HFFc6 (cell line): Measurements from ENCODE around the gene CADM2. TPM values are rescaled to one million over a fixed set of nuclear protein-coding genes. Genes with fewer than 3 reads are reported as not detected.

Experiments
- DNase-seq: peaks from one replicate; pipeline ENCODE4 v3.0.0-alpha.2; 2018
- H3K27ac Mint-ChIP-seq: 2 replicates; pipeline ENCODE4 v1.8.0; 2020; ENCODE audit warnings: mild to moderate bottlenecking, mixed read lengths
- H3K27me3 Mint-ChIP-seq: 2 replicates; pipeline ENCODE4 v1.8.0; 2021; ENCODE audit warnings: mild to moderate bottlenecking, moderate library complexity, mixed read lengths; ENCODE audit not compliant: insufficient read depth
- H3K36me3 Mint-ChIP-seq: 2 replicates; pipeline ENCODE4 v1.8.0; 2021; ENCODE audit warnings: low read depth, mixed read lengths
- H3K4me1 Mint-ChIP-seq: 2 replicates; pipeline ENCODE4 v1.8.0; 2020; ENCODE audit warnings: low read depth, mixed read lengths
- H3K4me3 Mint-ChIP-seq: 2 replicates; pipeline ENCODE4 v1.8.0; 2020; ENCODE audit warnings: mild to moderate bottlenecking, moderate library complexity, mixed read lengths
- H3K9me3 Mint-ChIP-seq: 2 replicates; pipeline ENCODE4 v1.8.0; 2020; ENCODE audit warnings: mild to moderate bottlenecking, mixed read lengths
- CTCF ChIP-seq: fragments of 200-600 bp; sonication (generic); IDR thresholded peaks from 2 replicates; pipeline ENCODE4 v1.5.0; 2021; ENCODE audit warnings: antibody characterized with exemption, mild to moderate bottlenecking
- total RNA-seq, 6 experiments: library from RNA; stranded (reverse); fragmentation: NEBNext Ultra II Directional; extraction: Animal tissue kit (Norgen Biotek cat#: 25700); gene quantifications; 2 replicates in 1 of 6; 3 replicates in 5 of 6; pipeline ENCODE4 v1.2.3, GENCODE V29; 2021

CADM2 gene
- total RNA-seq, 6 experiments from 2014 or later = not detected

GRCh38 chr3:85862893-85863455, 904.2 kb downstream of the CADM2 start:
- no peak for TF ChIP-seq CTCF
- Mint-ChIP-seq H3K36me3 (no peaks in the 10 kb centered on the region), H3K27me3 (no peaks in the 10 kb centered on the region; the same call in 1 of the 2 replicates), H3K4me3 (no peak overlapping the region), H3K27ac (no peak overlapping the region), H3K9me3 (peaks cover 36% of the 10 kb centered on the region), H3K4me1 (no peaks in the 10 kb centered on the region)
- DNase-seq = no peak

GRCh38 chr3:85864896-85865295, 906.1 kb downstream of the CADM2 start:
- no peak overlapping the region for H3K27ac Mint-ChIP-seq
- no peak for TF ChIP-seq CTCF
- H3K4me3 Mint-ChIP-seq = no peak overlapping the region
- H3K27me3 Mint-ChIP-seq = no peaks in the 10 kb centered on the region; the same call in 1 of the 2 replicates
- H3K36me3 Mint-ChIP-seq = no peaks in the 10 kb centered on the region
- H3K9me3 Mint-ChIP-seq = peaks cover 36% of the 10 kb centered on the region
- no peak for DNase-seq
- no peaks in the 10 kb centered on the region for H3K4me1 Mint-ChIP-seq

GRCh38 chr3:85867072-85867471, 908.3 kb downstream of the CADM2 start:
- no peaks in the 10 kb centered on the region for H3K36me3 Mint-ChIP-seq
- no peak overlapping the region for H3K27ac Mint-ChIP-seq
- H3K9me3 Mint-ChIP-seq = peaks cover 32% of the 10 kb centered on the region
- no peaks in the 10 kb centered on the region for H3K4me1 Mint-ChIP-seq
- H3K4me3 Mint-ChIP-seq = no peak overlapping the region
- no peak for TF ChIP-seq CTCF
- DNase-seq = no peak
- H3K27me3 Mint-ChIP-seq = no peaks in the 10 kb centered on the region

DNA sequence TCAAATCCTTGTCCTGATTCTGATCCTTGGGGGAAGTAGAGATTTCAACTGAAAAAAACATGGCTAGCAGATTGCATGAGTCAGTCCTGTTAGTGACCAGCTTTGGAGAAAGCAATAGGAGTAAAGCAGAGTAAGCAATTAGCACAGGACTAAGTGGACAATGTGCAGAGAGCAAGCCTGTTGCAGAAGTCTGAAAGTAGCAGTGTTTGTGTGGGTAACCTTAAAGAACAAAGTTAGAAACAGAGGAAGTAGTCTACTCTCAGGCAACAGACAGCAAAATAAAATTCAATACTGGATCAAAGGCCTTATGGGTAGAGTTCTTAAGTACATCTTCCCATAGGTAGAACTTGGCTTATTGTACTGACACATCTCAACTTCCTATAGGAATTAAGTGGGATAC, 916.8 kb downstream of the CADM2 start:
- Mint-ChIP-seq H3K9me3 (peaks cover 19% of the 10 kb centered on the region), H3K27ac (no peak overlapping the region), H3K4me3 (no peak overlapping the region), H3K36me3 (no peaks in the 10 kb centered on the region), H3K27me3 (no peaks in the 10 kb centered on the region), H3K4me1 (no peaks in the 10 kb centered on the region)
- DNase-seq = no peak
- no peak for TF ChIP-seq CTCF

DNA sequence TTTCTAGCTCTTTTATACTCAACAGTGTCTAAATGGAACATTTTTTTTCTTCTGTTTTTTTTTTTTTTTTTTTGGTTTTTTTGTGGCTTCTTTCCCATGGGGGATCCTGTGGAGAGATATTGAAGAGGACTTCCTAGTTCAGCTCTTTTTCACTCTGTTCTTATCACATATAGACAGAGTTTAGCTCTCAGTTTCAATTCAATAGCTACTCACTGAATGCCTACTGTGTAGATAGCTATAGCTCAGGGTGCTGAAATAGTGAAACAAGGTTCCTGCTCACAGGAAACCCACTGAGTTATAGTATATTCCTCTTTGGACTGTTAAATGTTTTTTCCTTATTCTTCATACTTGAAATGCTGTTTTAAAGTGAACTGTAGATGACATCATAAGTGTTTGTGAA, 918.8 kb downstream of the CADM2 start:
- Mint-ChIP-seq H3K9me3 (peaks cover 29% of the 10 kb centered on the region), H3K4me3 (no peak overlapping the region), H3K36me3 (0 out of 2 replicates have a peak, but pooled peaks cover 4% of the 10 kb centered on the region), H3K4me1 (no peaks in the 10 kb centered on the region), H3K27ac (no peak overlapping the region), H3K27me3 (no peaks in the 10 kb centered on the region; the same call in 1 of the 2 replicates)
- DNase-seq = no peak
- TF ChIP-seq CTCF = no peak
